ENCODE results near the gene RPS28. TPM values are rescaled to one million over a fixed set of nuclear protein-coding genes. Genes with fewer than 3 reads are reported as not detected.

RPS28 gene
- polyA plus RNA-seq, 1 donor (not counting 4 experiments of a cell fraction or from before 2014, with no cell fraction given) = 960 TPM

- no peak for TF ChIP-seq EZH2 (IDR thresholded peaks at IDR 0.05; ENCODE audit: low read length)
- no peaks in the 10 kb centered on the region for H3K9me3 ChIP-seq (ENCODE audit: control insufficient read depth, low read depth, low read length)
- dilution Hi-C loops (cut with MboI; ENCODE audit: extremely low pct_ligation_motif_present, low sequenced_read_pairs) = no loop called here
- peaks cover 3% of the 10 kb centered on the region for H4K20me1 ChIP-seq (ENCODE audit: control insufficient read depth, extremely low read depth, insufficient read depth, low read length)
- no peaks in the 10 kb centered on the region for H3K79me2 ChIP-seq (ENCODE audit: control insufficient read depth, insufficient read depth, low read length)
- peak overlapping the region; percentile 59 for H3K9ac ChIP-seq (ENCODE audit: control insufficient read depth, extremely low read depth, insufficient read depth, low read length)
- no peaks in the 10 kb centered on the region for H3K27me3 ChIP-seq (ENCODE audit: control insufficient read depth, extremely low read depth, insufficient read depth, low read length)
- peaks cover 34% of the 10 kb centered on the region for H3K4me1 ChIP-seq (ENCODE audit: control insufficient read depth, extremely low read depth, insufficient read depth, low read length)
- H3K9me1 ChIP-seq (ENCODE audit: control insufficient read depth, extremely low read depth, insufficient read depth, low read length) = no peaks in the 10 kb centered on the region
- DNase-seq (ENCODE audit: low read depth, low spot score) (peak; percentile 92), FAIRE-seq (peak; percentile 99)
- H3K4me3 ChIP-seq (ENCODE audit: control insufficient read depth in 2 of 3, extremely low read depth in 1 of 3, insufficient read depth in 2 of 3, low read depth in 1 of 3, low read length in 3 of 3) = peak overlapping the region in 1 of 3 experiments; percentile 41
- H3K4me2 ChIP-seq (ENCODE audit: control insufficient read depth, extremely low read depth, insufficient read depth, low read depth, low read length) = peak overlapping the region; percentile 70
- peak overlapping the region; percentile 24 for H2AFZ ChIP-seq (ENCODE audit: control insufficient read depth, low read length)
- H3K36me3 ChIP-seq (ENCODE audit: control insufficient read depth in 2 of 2, extremely low read depth in 1 of 2, insufficient read depth in 2 of 2, low read length in 2 of 2) = peaks cover 0 to 5% of the 10 kb centered on the region in 2 experiments
- H3K27ac ChIP-seq (ENCODE audit: control insufficient read depth, insufficient read depth, low read length) = peak overlapping the region; percentile 83
These were observed 40.9 kb downstream of the RPS28 start for GRCh38 chr19:8361921-8362793.

GRCh38 chr19:8363803-8364771 is 42.8 kb downstream of the RPS28 start, which contains the start of gene ANGPTL4:
TSS of gene ANGPTL4 (plus strand) at chr19:8364155. CDS start at chr19:8364322, 167 bp downstream.
- TF ChIP-seq EZH2 (IDR thresholded peaks at IDR 0.05; ENCODE audit: low read length) (no peak), CTCF (optimal IDR thresholded peaks at IDR 0.05 in 1 of 3, IDR thresholded peaks at IDR 0.05 in 1 of 3, conservative IDR thresholded peaks at IDR 0.05 in 1 of 3; ENCODE audit: extremely low read depth in 1 of 3, insufficient read depth in 2 of 3, low read length in 3 of 3) (peak in 2 of 3 experiments; percentile 20 to 27)
- Histone ChIP-seq H3K4me2 (ENCODE audit: control insufficient read depth, extremely low read depth, insufficient read depth, low read depth, low read length) (peak within 1 kb of the TSS; percentile 89), H3K9me3 (ENCODE audit: control insufficient read depth, low read depth, low read length) (no peaks in the 10 kb centered on the region), H3K27me3 (ENCODE audit: control insufficient read depth, extremely low read depth, insufficient read depth, low read length) (no peaks in the 10 kb centered on the region), H4K20me1 (ENCODE audit: control insufficient read depth, extremely low read depth, insufficient read depth, low read length) (peaks cover 5% of the 10 kb centered on the region), H3K36me3 (ENCODE audit: control insufficient read depth in 2 of 2, extremely low read depth in 1 of 2, insufficient read depth in 2 of 2, low read length in 2 of 2) (peaks cover 3 to 17% of the 10 kb centered on the region in 2 experiments), H2AFZ (ENCODE audit: control insufficient read depth, low read length) (peak within 1 kb of the TSS; percentile 40), H3K27ac (ENCODE audit: control insufficient read depth, insufficient read depth, low read length) (peak within 1 kb of the TSS; percentile 55), H3K9ac (ENCODE audit: control insufficient read depth, extremely low read depth, insufficient read depth, low read length) (peak within 1 kb of the TSS; percentile 71), H3K4me1 (ENCODE audit: control insufficient read depth, extremely low read depth, insufficient read depth, low read length) (peaks cover 41% of the 10 kb centered on the region), H3K79me2 (ENCODE audit: control insufficient read depth, insufficient read depth, low read length) (no peaks in the 10 kb centered on the region), H3K4me3 (ENCODE audit: control insufficient read depth in 2 of 3, extremely low read depth in 1 of 3, insufficient read depth in 2 of 3, low read depth in 1 of 3, low read length in 3 of 3) (peak within 1 kb of the TSS; percentile 70 to 88 (median 74)), H3K9me1 (ENCODE audit: control insufficient read depth, extremely low read depth, insufficient read depth, low read length) (no peaks in the 10 kb centered on the region)
- FAIRE-seq (no peak), DNase-seq (ENCODE audit: low read depth, low spot score) (no peak)
- dilution Hi-C loops (cut with MboI; ENCODE audit: extremely low pct_ligation_motif_present, low sequenced_read_pairs) = no loop called here
